Erythroblast (primary cell): ENCODE measurements around the gene STARD13.

ENCODE experiments used
- GATA1 ChIP-seq: IDR thresholded peaks from 2 replicates; pipeline ENCODE4 v1.6.1; 2011; ENCODE audit warnings: low read depth, mild to moderate bottlenecking, control low read depth, low read length, moderate library complexity
- POLR2A ChIP-seq: IDR thresholded peaks from 2 replicates; pipeline ENCODE4 v1.6.1; 2011; ENCODE audit warnings: mild to moderate bottlenecking, low read length

- TF ChIP-seq POLR2A (no peak), GATA1 (no peak)
Observed at GRCh38 chr13:33263484-33263883, 22.1 kb downstream of the STARD13 start.
